Sigmoid colon (tissue), 7 donors: Measurements from ENCODE around the gene SPG7. TPM values are rescaled to one million over a fixed set of nuclear protein-coding genes. Genes with fewer than 3 reads are reported as not detected.

Experiments
- DNase-seq: peaks from one replicate; pipeline ENCODE4 v3.0.0-alpha.2; 2019
- H3K27ac ChIP-seq, 4 donors: fragments of 200-600 bp; sonication (generic); one replicate each; pipeline ENCODE4 v1.5.1; 2016 to 2019; ENCODE audit warnings: mild to moderate bottlenecking in 1 of 4
- H3K27me3 ChIP-seq, 3 donors: fragments of 200-600 bp; sonication (generic); one replicate each; pipeline ENCODE4 v1.5.1; 2019; ENCODE audit warnings: mild to moderate bottlenecking in 1 of 3
- H3K36me3 ChIP-seq, 4 donors: fragments of 200-600 bp; sonication (generic); one replicate each; pipeline ENCODE4 v1.5.1; 2016 to 2019
- H3K4me1 ChIP-seq, 4 donors: fragments of 200-600 bp; sonication (generic); one replicate each; pipeline ENCODE4 v1.5.1; 2017 to 2019
- H3K4me3 ChIP-seq, 4 donors: fragments of 200-600 bp; sonication (generic); one replicate each; pipeline ENCODE4 v1.5.1; 2017 to 2019; ENCODE audit warnings: mild to moderate bottlenecking in 2 of 4, moderate library complexity in 1 of 4
- H3K9me3 ChIP-seq, 4 donors: fragments of 200-600 bp in 3 of 4; sonication (generic) in 3 of 4; one replicate each; pipeline versions ENCODE4 v1.5.1 to v1.6.1; 2013 to 2019
- CTCF ChIP-seq, 4 experiments: fragments of 450-650 bp in 3 of 4; fragments of 200-600 bp in 1 of 4; IDR thresholded peaks; one replicate each; pipeline ENCODE4 v1.5.1; 2016 to 2019; ENCODE audit warnings: antibody characterized with exemption in 4 of 4, mild to moderate bottlenecking in 3 of 4, moderate library complexity in 2 of 4
- EP300 ChIP-seq, 4 donors: sonication (generic); formaldehyde crosslinking; IDR thresholded peaks; one replicate each; pipeline ENCODE4 v1.6.1; 2017; ENCODE audit warnings: antibody characterized with exemption in 4 of 4
- POLR2A ChIP-seq, 2 donors: fragments of 450-650 bp; IDR thresholded peaks; one replicate each; pipeline ENCODE4 v1.6.1; 2016; ENCODE audit warnings: antibody characterized with exemption in 2 of 2, mild to moderate bottlenecking in 2 of 2, moderate library complexity in 2 of 2
- POLR2AphosphoS5 ChIP-seq, 4 donors: sonication (generic); formaldehyde crosslinking; IDR thresholded peaks; one replicate each; pipeline ENCODE4 v1.6.1; 2017; ENCODE audit warnings: antibody characterized with exemption in 4 of 4
- WGBS, 2 donors: extraction: QIAGEN DNeasy Blood & Tissue Kit; methylation state at CpG; one replicate each; pipeline ENCODE4 v1.1.7; 2013; 5-methylcytosine and 5-hydroxymethylcytosine counted together
- intact Hi-C: fragments of 100-400 bp; cut with DNase I; formaldehyde crosslinking; loops from one replicate; pipeline ENCODE4 v1.15.1; 2023
- polyA plus RNA-seq, 3 donors: library from polyadenylated mRNA; stranded (reverse); fragments of 200-250 nt; gene quantifications; one replicate each; pipeline ENCODE4 v1.2.3, GENCODE V29; 2013
- total RNA-seq, 4 donors: library from RNA; depleted of rRNA; stranded (reverse); fragments of >200 nt; gene quantifications; one replicate each; pipeline ENCODE4 v1.1.0, GENCODE V29; 2016
- donor health status: healthy with polysubstance abuse.
- donor health status: Bipolar disorder and iron deficiency.
- donor health status: healthy.

The SPG7 gene
- total and polyA plus RNA-seq, 7 donors: 27.7 to 211 (median 75.3) TPM

- H3K9me3 ChIP-seq: no peaks in the 10 kb centered on the region
- peaks cover 0 to 21% (median 14%) of the 10 kb centered on the region in 4 donors for H3K4me1 ChIP-seq
- no peaks in the 10 kb centered on the region for H3K27me3 ChIP-seq
- H3K27ac ChIP-seq: no peak overlapping the region
- TF ChIP-seq EP300 (IDR thresholded peaks at IDR 0.05): no peak
- TF ChIP-seq POLR2AphosphoS5 (IDR thresholded peaks at IDR 0.05): no peak
- TF ChIP-seq CTCF (IDR thresholded peaks at IDR 0.05): no peak
- no peak for TF ChIP-seq POLR2A (IDR thresholded peaks at IDR 0.05)
- intact Hi-C loops: loop anchor here (5.0 kb wide), 1 partner anchor 69 kb away; the partner anchor contains the start of gene RPL13
- WGBS, 2 donors: 81 to 85% methylated on average over 5 of the region's 5 CpGs
- H3K4me3 ChIP-seq: no peak overlapping the region
- H3K36me3 ChIP-seq: no peaks in the 10 kb centered on the region
- DNase-seq: no peak
Measured at GRCh38 chr16:89493776-89494175, 14.4 kb upstream of the SPG7 start.

DNA sequence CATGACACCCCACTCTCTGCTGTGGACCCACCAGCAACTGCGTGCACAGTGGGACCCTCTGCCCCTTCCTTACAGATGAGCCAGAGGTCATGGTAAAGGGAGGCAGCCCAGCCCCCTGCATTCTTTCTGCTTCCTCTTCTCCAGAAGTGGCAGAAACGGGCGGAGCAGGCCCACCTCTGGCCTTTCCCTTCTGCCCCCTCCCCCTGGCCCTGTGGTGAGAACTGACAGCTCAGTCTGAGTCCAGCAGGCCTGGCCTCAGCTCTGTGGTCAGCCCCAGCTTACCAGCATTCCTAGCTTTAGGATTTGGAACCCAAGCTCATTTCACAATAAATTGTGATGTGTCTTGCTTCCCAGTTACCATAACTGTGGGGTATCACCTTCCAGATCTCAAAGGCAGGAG is 13.1 kb upstream of the SPG7 start:
- Histone ChIP-seq H3K4me1 (peaks cover 0 to 19% (median 12%) of the 10 kb centered on the region in 4 donors), H3K36me3 (no peaks in the 10 kb centered on the region), H3K4me3 (no peak overlapping the region), H3K27me3 (no peaks in the 10 kb centered on the region), H3K27ac (no peak overlapping the region), H3K9me3 (no peaks in the 10 kb centered on the region)
- 77 to 80% methylated on average over 3 of the region's 3 CpGs for WGBS, 2 donors
- no peak for TF ChIP-seq CTCF (IDR thresholded peaks at IDR 0.05)
- no peak for TF ChIP-seq POLR2AphosphoS5 (IDR thresholded peaks at IDR 0.05)
- no peak for TF ChIP-seq POLR2A (IDR thresholded peaks at IDR 0.05)
- TF ChIP-seq EP300 (IDR thresholded peaks at IDR 0.05): no peak
- intact Hi-C loops: no loop called here
- no peak for DNase-seq

- intact Hi-C loops: no loop called here
- no peak for TF ChIP-seq POLR2A (IDR thresholded peaks at IDR 0.05)
- TF ChIP-seq POLR2AphosphoS5 (IDR thresholded peaks at IDR 0.05): peak in 1 of 4 donors; percentile 42
- 40 to 78% methylated on average over 10 of the region's 10 CpGs for WGBS, 2 donors
- peak; percentile 84 for DNase-seq
- Histone ChIP-seq H3K27ac (no peak overlapping the region), H3K4me3 (no peak overlapping the region), H3K27me3 (no peaks in the 10 kb centered on the region), H3K36me3 (no peaks in the 10 kb centered on the region), H3K9me3 (no peaks in the 10 kb centered on the region), H3K4me1 (no peaks in the 10 kb centered on the region)
Measured at GRCh38 chr16:89498839-89499238, 9.4 kb upstream of the SPG7 start.

DNA sequence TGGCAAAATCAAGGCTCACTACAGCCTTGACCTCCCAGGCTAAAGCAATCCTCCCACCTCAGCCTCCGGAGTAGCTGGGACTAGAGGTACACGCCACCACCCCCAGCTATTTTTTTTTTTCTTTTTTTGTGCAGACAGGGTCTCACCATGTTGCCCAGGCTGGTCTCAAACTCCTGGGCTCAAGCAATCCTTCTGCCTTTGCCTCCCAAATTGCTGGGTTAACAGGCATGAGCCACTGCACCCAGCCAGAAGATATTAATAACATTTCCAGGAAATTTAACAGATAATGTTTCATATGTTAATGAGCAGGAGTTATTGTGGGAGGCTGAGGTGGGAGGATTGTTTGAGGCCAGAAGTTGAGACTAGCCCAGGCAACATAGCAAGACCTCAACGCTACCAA is 8.4 kb upstream of the SPG7 start:
- Histone ChIP-seq H3K4me3 (no peak overlapping the region), H3K4me1 (no peaks in the 10 kb centered on the region), H3K27ac (no peak overlapping the region), H3K27me3 (no peaks in the 10 kb centered on the region), H3K36me3 (no peaks in the 10 kb centered on the region), H3K9me3 (no peaks in the 10 kb centered on the region)
- intact Hi-C loops: no loop called here
- TF ChIP-seq POLR2A (IDR thresholded peaks at IDR 0.05) (no peak), CTCF (IDR thresholded peaks at IDR 0.05) (no peak), EP300 (IDR thresholded peaks at IDR 0.05) (no peak), POLR2AphosphoS5 (IDR thresholded peaks at IDR 0.05) (no peak)
- no peak for DNase-seq
- WGBS, 2 donors: 96 to 99% methylated on average over 3 of the region's 3 CpGs

DNA sequence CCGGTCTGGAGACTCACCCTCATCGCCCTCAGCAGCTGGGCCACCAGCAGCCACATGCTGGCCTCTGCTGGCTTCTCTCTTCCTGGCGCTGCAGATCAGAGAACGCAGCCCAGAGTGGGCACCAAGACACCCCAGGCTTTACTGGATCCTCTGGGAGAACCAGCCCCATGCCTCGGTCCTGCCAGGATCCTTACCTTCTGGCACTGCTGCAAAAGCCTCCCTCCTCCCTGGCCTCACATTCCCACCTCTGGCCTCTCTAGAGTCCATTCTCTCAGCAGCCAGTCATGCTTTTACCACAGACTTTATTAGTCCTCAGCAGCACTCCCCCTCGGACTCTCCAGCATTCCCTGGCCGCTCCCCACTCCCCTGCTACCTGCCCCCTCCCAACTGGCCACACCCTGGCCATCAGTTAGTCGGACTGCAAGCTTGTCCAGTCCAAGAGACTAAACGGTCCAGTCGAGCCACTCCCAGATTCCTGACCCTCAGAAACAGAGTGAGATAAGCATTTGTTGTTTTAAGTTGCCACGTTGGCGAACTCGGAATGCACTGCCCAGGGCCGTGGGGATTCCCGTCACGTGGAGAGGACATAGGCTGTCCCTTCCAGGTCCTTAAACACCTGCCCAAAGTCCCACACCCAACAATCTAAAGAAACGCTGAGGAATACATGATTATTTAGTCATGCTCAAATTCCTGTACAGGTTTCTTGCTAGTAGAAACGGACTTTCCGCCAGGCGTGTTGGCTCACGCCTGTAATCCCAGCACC is 5.9 kb upstream of the SPG7 start:
- TF ChIP-seq CTCF (IDR thresholded peaks at IDR 0.05) (no peak), POLR2A (IDR thresholded peaks at IDR 0.05) (no peak), EP300 (IDR thresholded peaks at IDR 0.05) (no peak), POLR2AphosphoS5 (IDR thresholded peaks at IDR 0.05) (no peak)
- no peak overlapping the region for H3K27ac ChIP-seq
- peaks cover 0 to 19% (median 13%) of the 10 kb centered on the region in 4 donors for H3K4me1 ChIP-seq
- H3K36me3 ChIP-seq: no peaks in the 10 kb centered on the region
- no peak overlapping the region for H3K4me3 ChIP-seq
- 24 to 61% methylated on average over 21 of the region's 21 CpGs for WGBS, 2 donors
- H3K27me3 ChIP-seq: no peaks in the 10 kb centered on the region
- H3K9me3 ChIP-seq: no peaks in the 10 kb centered on the region
- DNase-seq: no peak
- intact Hi-C loops: no loop called here
